BJ (cell line): Measurements from ENCODE around the gene EGFR. TPM values are rescaled to one million over a fixed set of nuclear protein-coding genes. Genes with fewer than 3 reads are reported as not detected.

ENCODE experiments used
- CTCF ChIA-PET: fragments of 350-600 bp; formaldehyde crosslinking; extraction: SDS; loops from one replicate; lab custom pipeline; 2021; ENCODE audit warnings: antibody characterized with exemption, inconsistent platforms; lab: Yijun Ruan, JAX
- POLR2A ChIA-PET: fragments of 300-600 bp; sonication (Branson Sonifier 250); formaldehyde crosslinking; extraction: SDS; loops from one replicate; lab custom pipeline; 2021; ENCODE audit warnings: antibody characterized with exemption; lab: Charles Lee
- DNase-seq: peaks from one replicate; pipeline ENCODE4 v3.0.0-alpha.2; 2011; ENCODE audit warnings: low read depth
- H3K27me3 ChIP-seq: 2 replicates; pipeline ENCODE4 v1.6.0; 2011; ENCODE audit warnings: low read length; ENCODE audit not compliant: control insufficient read depth, insufficient read depth
- H3K36me3 ChIP-seq: 2 replicates; pipeline ENCODE4 v1.5.1; 2011; ENCODE audit warnings: low read length; ENCODE audit not compliant: control insufficient read depth, insufficient read depth
- H3K4me3 ChIP-seq: 2 replicates; pipeline ENCODE4 v1.5.1; 2011; ENCODE audit warnings: low read depth, mild to moderate bottlenecking, control low read depth, low read length
- polyA plus RNA-seq: library from polyadenylated mRNA; depleted of rRNA; stranded (reverse); fragments of >200 nt; gene quantifications from 2 replicates; pipeline ENCODE4 v1.2.3, GENCODE V29; 2011
- TF ChIP-seq, protein P1 (sequence below): IDR thresholded peaks from 2 replicates; pipeline ENCODE4 v1.5.1; 2011; ENCODE audit warnings: low read depth, mild to moderate bottlenecking, control low read depth, inconsistent platforms, low read length, moderate library complexity; ENCODE audit not compliant: insufficient read depth

Gene EGFR
- polyA plus RNA-seq, 1 experiment: 34.0 TPM

GRCh38 chr7:55036950-55037736, 18.3 kb downstream of the EGFR start:
- CTCF ChIA-PET: interaction anchor here (0.7 to 1.4 kb wide), 6 partner anchors 8 to 249 kb away, joined by 3 to 6 read pairs (median 3); no protein-coding TSS in a partner anchor
- DNase-seq: no peak
- TF ChIP-seq, protein P1, sequence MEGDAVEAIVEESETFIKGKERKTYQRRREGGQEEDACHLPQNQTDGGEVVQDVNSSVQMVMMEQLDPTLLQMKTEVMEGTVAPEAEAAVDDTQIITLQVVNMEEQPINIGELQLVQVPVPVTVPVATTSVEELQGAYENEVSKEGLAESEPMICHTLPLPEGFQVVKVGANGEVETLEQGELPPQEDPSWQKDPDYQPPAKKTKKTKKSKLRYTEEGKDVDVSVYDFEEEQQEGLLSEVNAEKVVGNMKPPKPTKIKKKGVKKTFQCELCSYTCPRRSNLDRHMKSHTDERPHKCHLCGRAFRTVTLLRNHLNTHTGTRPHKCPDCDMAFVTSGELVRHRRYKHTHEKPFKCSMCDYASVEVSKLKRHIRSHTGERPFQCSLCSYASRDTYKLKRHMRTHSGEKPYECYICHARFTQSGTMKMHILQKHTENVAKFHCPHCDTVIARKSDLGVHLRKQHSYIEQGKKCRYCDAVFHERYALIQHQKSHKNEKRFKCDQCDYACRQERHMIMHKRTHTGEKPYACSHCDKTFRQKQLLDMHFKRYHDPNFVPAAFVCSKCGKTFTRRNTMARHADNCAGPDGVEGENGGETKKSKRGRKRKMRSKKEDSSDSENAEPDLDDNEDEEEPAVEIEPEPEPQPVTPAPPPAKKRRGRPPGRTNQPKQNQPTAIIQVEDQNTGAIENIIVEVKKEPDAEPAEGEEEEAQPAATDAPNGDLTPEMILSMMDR: no peak
- POLR2A ChIA-PET: no interaction called here
- Histone ChIP-seq H3K36me3 (peaks cover 3% of the 10 kb centered on the region), H3K27me3 (no peaks in the 10 kb centered on the region), H3K4me3 (no peak overlapping the region)

- CTCF ChIA-PET: interaction anchor here (0.6 to 2.5 kb wide), 5 partner anchors 13 to 529 kb away, joined by 3 to 9 read pairs (median 3); no protein-coding TSS in a partner anchor
- TF ChIP-seq, protein P1: no peak
- no peaks in the 10 kb centered on the region for H3K36me3 ChIP-seq
- H3K27me3 ChIP-seq: no peaks in the 10 kb centered on the region
- H3K4me3 ChIP-seq: no peak overlapping the region
- POLR2A ChIA-PET: no interaction called here
- no peak for DNase-seq
Observed at GRCh38 chr7:55043691-55044370, 25.0 kb downstream of the EGFR start.

GRCh38 chr7:55044371-55044717, 25.5 kb downstream of the EGFR start:
- Histone ChIP-seq H3K36me3 (no peaks in the 10 kb centered on the region), H3K4me3 (no peak overlapping the region), H3K27me3 (no peaks in the 10 kb centered on the region)
- TF ChIP-seq, protein P1: no peak
- ChIA-PET CTCF (interaction anchor here (0.6 to 1.3 kb wide), 5 partner anchors 10 to 528 kb away, joined by 3 to 6 read pairs (median 3); no protein-coding TSS in a partner anchor), POLR2A (no interaction called here)
- no peak for DNase-seq

DNA sequence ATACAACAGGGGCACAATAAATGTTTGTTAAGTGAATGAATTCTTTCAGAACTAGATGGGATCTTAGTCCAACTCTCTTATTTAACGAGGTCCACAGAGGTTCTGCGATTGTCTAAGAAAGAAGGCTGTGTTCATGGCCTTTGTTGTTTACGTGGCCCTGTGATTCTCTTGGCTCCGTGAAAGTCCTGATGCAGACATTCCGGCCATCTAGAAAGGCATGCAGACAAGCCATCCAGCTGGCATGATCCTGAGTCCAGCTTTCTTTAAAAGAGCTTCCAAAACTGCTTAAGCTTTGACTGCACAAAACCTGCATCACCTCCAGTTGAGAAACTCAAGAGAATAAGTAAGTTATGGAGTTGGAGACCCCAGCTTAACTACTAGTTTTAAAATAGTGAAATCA, 26.0 kb downstream of the EGFR start:
- Histone ChIP-seq H3K36me3 (no peaks in the 10 kb centered on the region), H3K27me3 (no peaks in the 10 kb centered on the region), H3K4me3 (no peak overlapping the region)
- POLR2A ChIA-PET: interaction anchor here (0.5 kb wide), 1 partner anchor 12 kb away, joined by 3 read pairs; no protein-coding TSS in a partner anchor
- CTCF ChIA-PET: interaction anchor here (0.6 to 1.4 kb wide), 6 partner anchors 8 to 226 kb away, joined by 3 to 6 read pairs (median 4); no protein-coding TSS in a partner anchor
- TF ChIP-seq, protein P1: no peak
- DNase-seq: no peak

GRCh38 chr7:55046582-55047342, 27.9 kb downstream of the EGFR start:
- TF ChIP-seq, protein P1: no peak
- DNase-seq: no peak
- H3K27me3 ChIP-seq: no peaks in the 10 kb centered on the region
- ChIA-PET CTCF (interaction anchor here (0.9 to 2.5 kb wide), 2 partner anchors 12 to 208 kb away, joined by 3 to 10 read pairs; no protein-coding TSS in a partner anchor), POLR2A (no interaction called here)
- H3K4me3 ChIP-seq: no peak overlapping the region
- no peaks in the 10 kb centered on the region for H3K36me3 ChIP-seq
